ENCODE data around the gene SH3GL1.

Gene SH3GL1

DNA sequence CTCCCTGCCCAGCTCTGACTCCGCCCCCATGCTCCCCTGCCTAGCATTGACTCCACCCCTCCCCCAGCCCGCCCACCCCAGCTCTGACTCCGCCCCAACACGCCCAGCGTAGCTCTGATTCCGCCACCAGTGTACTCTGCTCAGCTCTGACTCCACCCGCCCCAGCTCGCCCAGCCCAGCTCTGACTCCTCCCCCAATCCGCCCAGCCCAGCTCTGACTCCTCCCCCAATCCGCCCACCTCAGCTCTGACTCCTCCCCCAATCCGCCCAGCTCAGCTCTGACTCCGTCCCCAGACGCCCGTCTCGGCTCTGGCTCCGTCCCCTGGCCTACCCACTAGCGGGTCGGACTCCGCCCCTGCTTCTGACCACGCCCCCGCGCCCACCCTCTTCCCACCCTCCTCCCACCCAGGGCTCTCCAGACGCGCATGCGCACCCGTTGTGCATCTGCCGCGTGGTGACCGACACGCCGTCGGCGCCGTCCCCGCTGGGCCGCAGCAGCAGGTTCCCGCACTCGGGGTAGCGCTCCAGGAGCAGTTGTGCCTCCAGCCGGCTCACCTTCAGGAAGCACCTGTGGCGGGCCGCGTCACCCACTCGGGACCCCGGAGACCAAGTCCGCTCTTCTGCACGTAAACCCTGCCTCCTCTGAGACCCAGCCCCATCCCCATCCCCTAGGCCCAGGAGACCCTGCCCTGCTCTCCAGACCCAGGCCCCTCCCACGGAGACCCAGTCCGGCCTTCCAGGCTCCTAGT lies 71.9 kb downstream of the SH3GL1 start:
- ChIA-PET POLR2A (interaction anchor here (0.7 to 1.0 kb wide), 2 partner anchors 9 to 14 kb away, joined by 3 to 6 read pairs; partner anchors contain the start of gene MPND), CTCF (interaction anchor here (1.0 to 1.1 kb wide), 2 partner anchors 24 to 61 kb away, joined by 3 read pairs; no protein-coding TSS in a partner anchor)
- TF ChIP-seq SUZ12 (IDR thresholded peaks at IDR 0.05), result no peak
- TF ChIP-seq BHLHE40 (IDR thresholded peaks at IDR 0.05; ENCODE audit: borderline replicate concordance), result no peak
- peak; percentile 100 for TF ChIP-seq SP1 (IDR thresholded peaks at IDR 0.05)
- no peak for TF ChIP-seq NFRKB (IDR thresholded peaks at IDR 0.05)
- peak; percentile 93 for TF ChIP-seq L3MBTL2 (conservative IDR thresholded peaks at IDR 0.05)
- TF ChIP-seq FOXM1 (IDR thresholded peaks at IDR 0.05; ENCODE audit: borderline replicate concordance), result no peak
- peak; percentile 55 for TF ChIP-seq PKNOX1 (IDR thresholded peaks at IDR 0.05)
- no peak for TF ChIP-seq ZNF384 (IDR thresholded peaks at IDR 0.05)
- no peak for TF ChIP-seq CTBP1 (IDR thresholded peaks at IDR 0.05; ENCODE audit: borderline replicate concordance)
- 0 out of 2 replicates have a peak, but pooled peaks have one; percentile 39 for TF ChIP-seq TARDBP (IDR thresholded peaks at IDR 0.05)
- TF ChIP-seq FOXA1 (IDR thresholded peaks at IDR 0.05), result no peak
- TF ChIP-seq HDGF (IDR thresholded peaks at IDR 0.05; ENCODE audit: borderline replicate concordance), result no peak
- no peak for TF ChIP-seq FOXK2 (IDR thresholded peaks at IDR 0.05)
- TF ChIP-seq LEF1 (IDR thresholded peaks at IDR 0.05; ENCODE audit: borderline replicate concordance), result no peak
- TF ChIP-seq ARNT (IDR thresholded peaks at IDR 0.05), result no peak
- no peak for TF ChIP-seq ELF4 (IDR thresholded peaks at IDR 0.05)
- peak; percentile 92 for DNase-seq (ENCODE audit: extremely low spot score)

DNA sequence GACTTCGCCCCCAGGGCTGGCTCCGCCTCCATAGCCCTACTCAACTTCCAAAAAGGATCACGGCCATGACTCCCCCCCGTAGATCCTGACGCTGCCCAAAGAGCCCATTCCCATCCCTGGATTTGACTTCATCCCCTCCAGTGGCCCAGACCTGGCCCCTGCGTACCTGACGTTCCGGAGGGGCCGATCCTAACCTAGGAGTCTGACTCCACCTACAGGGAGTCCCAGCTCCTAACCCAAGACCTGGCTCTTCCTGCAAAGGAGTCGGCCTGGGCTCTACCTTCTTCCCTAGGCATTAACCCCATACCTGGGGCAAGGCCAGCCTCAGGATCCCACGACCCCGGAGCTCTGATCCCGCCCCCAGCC lies 72.5 kb downstream of the SH3GL1 start:
- DNase-seq (ENCODE audit: extremely low spot score), result no peak
- CTCF ChIA-PET, result interaction anchor here (1.0 to 1.1 kb wide), 2 partner anchors 25 to 61 kb away, joined by 3 read pairs; no protein-coding TSS in a partner anchor
- POLR2A ChIA-PET, result interaction anchor here (0.7 to 1.0 kb wide), 2 partner anchors 8 to 15 kb away, joined by 3 to 6 read pairs; partner anchors contain the start of gene MPND
- TF ChIP-seq HDGF (IDR thresholded peaks at IDR 0.05; ENCODE audit: borderline replicate concordance) (no peak), FOXK2 (IDR thresholded peaks at IDR 0.05) (no peak), ELF4 (IDR thresholded peaks at IDR 0.05) (no peak)

DNA sequence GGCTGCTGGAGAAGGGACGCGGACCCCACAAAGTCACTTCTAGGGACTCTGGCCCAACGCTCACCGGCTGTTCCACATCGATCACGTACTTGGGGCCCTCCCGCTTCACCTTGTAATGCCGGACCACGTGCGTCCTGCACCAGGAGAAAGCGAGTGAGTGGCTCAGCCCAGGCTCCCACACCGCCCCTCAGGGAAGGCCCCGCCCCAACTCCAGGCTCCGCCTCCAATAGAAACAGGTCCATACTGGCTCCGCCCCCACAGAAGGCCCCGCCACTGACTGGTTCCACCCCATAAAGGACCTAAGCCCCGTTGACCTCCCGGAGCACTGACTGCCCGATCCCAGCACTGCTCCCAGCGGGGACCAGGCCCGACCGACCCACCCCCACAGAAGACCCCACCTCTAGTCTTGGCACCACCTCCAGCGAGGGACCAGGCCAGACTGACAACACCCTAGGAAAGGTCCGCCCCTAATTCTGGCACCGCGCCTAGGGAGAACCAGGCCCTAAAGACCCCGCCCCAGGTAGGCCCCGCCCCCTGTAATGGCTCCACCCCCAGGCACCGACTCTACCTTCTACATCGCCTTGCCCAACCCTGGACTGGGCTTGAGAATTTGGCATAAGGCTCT lies 73.0 kb downstream of the SH3GL1 start:
- CTCF ChIA-PET, result interaction anchor here (1.0 to 1.1 kb wide), 2 partner anchors 25 to 60 kb away, joined by 3 read pairs; no protein-coding TSS in a partner anchor
- POLR2A ChIA-PET, result interaction anchor here (1.0 kb wide), 1 partner anchor 16 kb away, joined by 6 read pairs; the partner anchor contains the start of gene MPND
- TF ChIP-seq HDGF (IDR thresholded peaks at IDR 0.05; ENCODE audit: borderline replicate concordance) (no peak), CTBP1 (IDR thresholded peaks at IDR 0.05; ENCODE audit: borderline replicate concordance) (no peak), FOXK2 (IDR thresholded peaks at IDR 0.05) (no peak), NFRKB (IDR thresholded peaks at IDR 0.05) (no peak), BHLHE40 (IDR thresholded peaks at IDR 0.05; ENCODE audit: borderline replicate concordance) (no peak), ARNT (IDR thresholded peaks at IDR 0.05) (no peak), SUZ12 (IDR thresholded peaks at IDR 0.05) (no peak), SP1 (IDR thresholded peaks at IDR 0.05) (no peak)
- DNase-seq (ENCODE audit: extremely low spot score), result peak; percentile 86

DNA sequence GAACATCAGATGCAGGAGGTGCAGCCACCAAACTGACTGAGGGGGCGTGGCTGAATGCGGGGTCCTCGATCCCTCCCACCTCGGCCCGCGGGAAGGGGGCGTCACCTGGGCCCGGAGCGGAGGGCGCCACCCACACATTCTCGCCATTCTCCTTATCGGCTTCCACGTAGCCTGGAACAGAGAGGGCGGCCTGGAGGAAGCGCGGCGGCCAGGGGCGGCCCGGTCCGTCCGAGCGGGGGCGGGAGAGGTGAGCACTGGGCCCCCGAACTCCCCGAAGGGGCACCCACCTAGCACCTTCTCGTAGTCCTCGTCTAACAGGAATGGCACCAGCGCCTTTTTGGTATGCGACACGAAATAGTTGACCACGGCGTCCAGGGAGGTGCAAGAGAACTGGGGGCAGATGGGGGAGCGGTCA lies 73.5 kb downstream of the SH3GL1 start:
- ChIA-PET CTCF (no interaction called here), POLR2A (no interaction called here)
- no peak for TF ChIP-seq CTBP1 (IDR thresholded peaks at IDR 0.05; ENCODE audit: borderline replicate concordance)
- TF ChIP-seq ELF4 (IDR thresholded peaks at IDR 0.05), result no peak
- no peak for TF ChIP-seq ARNT (IDR thresholded peaks at IDR 0.05)
- TF ChIP-seq L3MBTL2 (conservative IDR thresholded peaks at IDR 0.05), result peak; percentile 74
- TF ChIP-seq FOXM1 (IDR thresholded peaks at IDR 0.05; ENCODE audit: borderline replicate concordance), result no peak
- TF ChIP-seq PKNOX1 (IDR thresholded peaks at IDR 0.05), result no peak
- no peak for TF ChIP-seq SP1 (IDR thresholded peaks at IDR 0.05)
- DNase-seq (ENCODE audit: extremely low spot score), result no peak

DNA sequence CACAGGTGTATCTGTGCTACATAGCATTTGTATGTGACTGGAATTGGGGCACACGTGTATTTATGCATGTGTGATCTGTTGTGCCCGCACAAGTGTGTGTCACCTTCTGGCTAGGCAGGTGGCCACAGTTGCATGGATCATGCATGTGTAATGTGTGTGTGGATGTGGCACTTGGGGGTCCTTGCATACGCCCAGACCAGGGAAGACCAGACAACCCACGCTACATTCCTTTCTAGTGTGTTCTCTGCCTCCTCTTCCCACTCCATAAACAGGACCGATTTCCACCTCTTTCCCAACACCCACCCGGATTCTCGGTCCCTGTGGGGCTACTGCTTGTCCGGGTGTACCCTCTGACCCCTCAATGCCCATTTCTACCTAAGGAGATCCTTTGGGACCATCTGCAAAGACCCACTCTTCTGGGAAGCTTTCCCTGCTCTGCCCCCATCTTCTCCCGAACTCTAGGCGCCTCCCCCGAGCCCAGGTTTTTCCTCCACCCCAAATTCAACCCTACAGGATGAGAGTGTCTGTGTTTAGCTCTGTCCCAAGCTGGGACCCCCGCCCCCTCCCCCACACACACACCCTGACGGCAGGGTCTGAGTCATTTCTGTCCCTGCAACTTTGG lies 74.0 kb downstream of the SH3GL1 start:
- POLR2A ChIA-PET, result no interaction called here
- CTCF ChIA-PET, result no interaction called here

DNA sequence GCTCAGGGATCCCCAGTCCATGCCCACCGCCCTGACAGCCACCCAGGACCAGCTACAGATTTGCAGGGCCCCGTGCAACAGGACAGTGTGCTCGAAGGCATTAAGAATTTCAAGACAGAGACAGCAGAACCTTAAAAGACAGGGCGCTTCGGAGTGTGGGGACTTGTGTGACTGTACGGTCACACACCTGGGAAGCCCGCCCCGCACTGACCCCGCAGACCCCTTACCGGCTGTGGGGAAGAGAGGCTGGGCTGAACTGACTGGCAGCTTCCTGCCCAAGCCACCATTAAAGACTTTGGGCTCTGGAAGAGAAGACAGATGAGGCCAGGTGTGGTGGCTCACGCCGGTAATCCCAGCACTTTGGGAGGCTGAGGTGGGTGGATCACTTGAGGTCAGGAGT lies 76.1 kb downstream of the SH3GL1 start:
- POLR2A ChIA-PET, result interaction anchor here (1.5 kb wide), 1 partner anchor 18 kb away, joined by 7 read pairs; no protein-coding TSS in a partner anchor
- CTCF ChIA-PET, result interaction anchor here (1.1 kb wide), 1 partner anchor 57 kb away, joined by 3 read pairs; no protein-coding TSS in a partner anchor
- TF ChIP-seq FOXM1 (IDR thresholded peaks at IDR 0.05; ENCODE audit: borderline replicate concordance) (no peak), BHLHE40 (IDR thresholded peaks at IDR 0.05; ENCODE audit: borderline replicate concordance) (no peak), CTBP1 (IDR thresholded peaks at IDR 0.05; ENCODE audit: borderline replicate concordance) (no peak), HDGF (IDR thresholded peaks at IDR 0.05; ENCODE audit: borderline replicate concordance) (no peak), L3MBTL2 (conservative IDR thresholded peaks at IDR 0.05) (no peak), LEF1 (IDR thresholded peaks at IDR 0.05; ENCODE audit: borderline replicate concordance) (no peak), ELF4 (IDR thresholded peaks at IDR 0.05) (no peak), ARNT (IDR thresholded peaks at IDR 0.05) (no peak), NFRKB (IDR thresholded peaks at IDR 0.05) (no peak), FOXA1 (IDR thresholded peaks at IDR 0.05) (no peak), PKNOX1 (IDR thresholded peaks at IDR 0.05) (no peak), SP1 (IDR thresholded peaks at IDR 0.05) (no peak), SUZ12 (IDR thresholded peaks at IDR 0.05) (no peak), FOXK2 (IDR thresholded peaks at IDR 0.05) (no peak), ZNF384 (IDR thresholded peaks at IDR 0.05) (no peak), TARDBP (IDR thresholded peaks at IDR 0.05) (no peak)
- DNase-seq (ENCODE audit: extremely low spot score), result no peak

More for the DNA sequence above, 74.0 kb downstream of the SH3GL1 start:
- no peak for DNase-seq (ENCODE audit: extremely low spot score)
- no peak for TF ChIP-seq NFRKB (IDR thresholded peaks at IDR 0.05)
- TF ChIP-seq SUZ12 (IDR thresholded peaks at IDR 0.05), result no peak
- TF ChIP-seq TARDBP (IDR thresholded peaks at IDR 0.05), result no peak
- no peak for TF ChIP-seq BHLHE40 (IDR thresholded peaks at IDR 0.05; ENCODE audit: borderline replicate concordance)

All from HEK293T (cell line).